ENCODE measurements around the gene GRIK1.

The GRIK1 gene

GRCh38 chr21:29867796-29868195 is 72.0 kb downstream of the GRIK1 start:
- TF ChIP-seq, protein P1, sequence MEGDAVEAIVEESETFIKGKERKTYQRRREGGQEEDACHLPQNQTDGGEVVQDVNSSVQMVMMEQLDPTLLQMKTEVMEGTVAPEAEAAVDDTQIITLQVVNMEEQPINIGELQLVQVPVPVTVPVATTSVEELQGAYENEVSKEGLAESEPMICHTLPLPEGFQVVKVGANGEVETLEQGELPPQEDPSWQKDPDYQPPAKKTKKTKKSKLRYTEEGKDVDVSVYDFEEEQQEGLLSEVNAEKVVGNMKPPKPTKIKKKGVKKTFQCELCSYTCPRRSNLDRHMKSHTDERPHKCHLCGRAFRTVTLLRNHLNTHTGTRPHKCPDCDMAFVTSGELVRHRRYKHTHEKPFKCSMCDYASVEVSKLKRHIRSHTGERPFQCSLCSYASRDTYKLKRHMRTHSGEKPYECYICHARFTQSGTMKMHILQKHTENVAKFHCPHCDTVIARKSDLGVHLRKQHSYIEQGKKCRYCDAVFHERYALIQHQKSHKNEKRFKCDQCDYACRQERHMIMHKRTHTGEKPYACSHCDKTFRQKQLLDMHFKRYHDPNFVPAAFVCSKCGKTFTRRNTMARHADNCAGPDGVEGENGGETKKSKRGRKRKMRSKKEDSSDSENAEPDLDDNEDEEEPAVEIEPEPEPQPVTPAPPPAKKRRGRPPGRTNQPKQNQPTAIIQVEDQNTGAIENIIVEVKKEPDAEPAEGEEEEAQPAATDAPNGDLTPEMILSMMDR (IDR thresholded peaks at IDR 0.05; ENCODE audit: low read depth, low read length): no peak

GRCh38 chr21:29860346-29860745 is 79.5 kb downstream of the GRIK1 start:
- TF ChIP-seq, protein P1 (IDR thresholded peaks at IDR 0.05; ENCODE audit: low read depth, low read length): no peak
- no peak overlapping the region for H3K4me3 ChIP-seq (ENCODE audit: low read depth, low read length)

More at GRCh38 chr21:29867796-29868195, 72.0 kb downstream of the GRIK1 start:
- no peak overlapping the region for H3K4me3 ChIP-seq (ENCODE audit: low read depth, low read length)

DNA sequence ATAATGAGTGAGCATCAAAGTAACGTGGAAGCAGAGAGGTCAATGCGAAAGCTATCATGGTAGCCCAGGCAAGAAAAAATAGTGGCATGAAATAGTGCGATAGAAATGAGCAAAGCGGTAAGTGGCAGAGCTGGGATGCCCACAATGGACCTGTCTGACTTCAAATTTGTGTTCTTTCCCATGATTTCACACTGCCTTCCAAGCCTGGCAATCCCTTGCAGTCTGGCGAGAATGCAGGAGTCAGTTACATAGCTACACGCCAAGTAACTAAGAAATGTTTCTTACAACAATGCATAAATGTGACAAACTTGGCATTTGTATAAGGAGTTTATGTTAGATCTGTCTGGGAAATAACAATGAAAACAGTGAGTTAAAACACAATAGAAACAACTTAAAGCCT is 82.6 kb downstream of the GRIK1 start:
- no peak overlapping the region for H3K4me3 ChIP-seq (ENCODE audit: low read depth, low read length)
- TF ChIP-seq, protein P1 (IDR thresholded peaks at IDR 0.05; ENCODE audit: low read depth, low read length): no peak

- no peak overlapping the region for H3K4me3 ChIP-seq (ENCODE audit: low read depth, low read length)
- TF ChIP-seq, protein P1 (IDR thresholded peaks at IDR 0.05; ENCODE audit: low read depth, low read length): no peak
Measured at GRCh38 chr21:29854795-29855194, 85.0 kb downstream of the GRIK1 start.

DNA sequence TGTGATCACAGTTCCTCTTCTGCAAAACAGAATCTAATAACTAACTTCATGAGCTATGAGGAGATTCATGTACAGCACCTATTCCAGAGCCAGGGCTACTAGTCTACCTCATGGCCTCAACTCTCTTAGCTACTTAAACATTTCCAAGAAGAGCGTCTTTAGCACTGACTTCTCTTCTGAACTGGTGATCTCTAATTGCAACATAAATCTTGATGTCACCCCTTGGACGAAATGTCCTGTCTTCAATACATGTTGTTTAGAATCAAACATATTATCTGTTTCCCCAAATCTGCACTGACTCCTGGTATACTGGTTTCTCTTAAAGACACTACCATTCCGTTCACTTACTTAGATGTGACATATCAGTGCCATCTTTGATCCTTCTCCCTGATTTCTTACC is 88.2 kb downstream of the GRIK1 start:
- H3K4me3 ChIP-seq (ENCODE audit: low read depth, low read length): no peak overlapping the region
- TF ChIP-seq, protein P1 (IDR thresholded peaks at IDR 0.05; ENCODE audit: low read depth, low read length): no peak

DNA sequence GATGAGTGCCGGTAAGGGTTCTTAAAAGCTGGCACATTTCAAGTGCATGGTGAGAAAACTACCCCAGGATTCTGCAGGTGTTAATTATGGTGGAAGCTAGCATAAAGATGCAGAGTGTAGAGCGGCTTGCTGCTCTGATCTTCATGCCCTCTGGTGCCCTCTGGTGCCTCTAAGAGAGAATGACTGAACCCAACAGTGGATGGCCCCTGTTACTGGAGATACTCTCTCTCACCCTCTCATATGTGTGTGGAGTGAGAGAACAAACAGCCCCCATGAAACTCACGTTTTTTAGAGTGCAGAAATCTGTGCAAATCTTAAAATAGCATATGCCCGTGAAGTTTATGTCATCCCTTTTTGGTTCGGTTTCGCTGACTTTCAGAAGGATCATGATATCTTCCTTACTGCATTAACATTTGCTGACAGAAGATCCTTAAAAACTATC is 90.0 kb downstream of the GRIK1 start:
- H3K4me3 ChIP-seq (ENCODE audit: low read depth, low read length): no peak overlapping the region
- TF ChIP-seq, protein P1 (IDR thresholded peaks at IDR 0.05; ENCODE audit: low read depth, low read length): peak; percentile 82

- TF ChIP-seq, protein P1 (IDR thresholded peaks at IDR 0.05; ENCODE audit: low read depth, low read length): no peak
- no peak overlapping the region for H3K4me3 ChIP-seq (ENCODE audit: low read depth, low read length)
Measured at GRCh38 chr21:29843804-29844203, 96.0 kb downstream of the GRIK1 start.

Data from WI38 (cell line).